Testis (tissue), 2 donors: ENCODE results near the gene MAPRE2.

Experiments used
- POLR2A ChIP-seq: fragments of 450-650 bp; IDR thresholded peaks from one replicate; pipeline ENCODE4 v1.6.1; 2017; ENCODE audit warnings: antibody characterized with exemption, mild to moderate bottlenecking, moderate library complexity
- TF ChIP-seq, protein P1 (sequence below), 3 experiments: fragments of 450-650 bp in 2 of 3; fragments of 200-600 bp in 1 of 3; sonication (generic) in 1 of 3; IDR thresholded peaks; one replicate each; pipeline ENCODE4 v1.5.1; 2016 to 2019; ENCODE audit warnings: antibody characterized with exemption in 3 of 3, mild to moderate bottlenecking in 2 of 3, moderate library complexity in 1 of 3

DNA sequence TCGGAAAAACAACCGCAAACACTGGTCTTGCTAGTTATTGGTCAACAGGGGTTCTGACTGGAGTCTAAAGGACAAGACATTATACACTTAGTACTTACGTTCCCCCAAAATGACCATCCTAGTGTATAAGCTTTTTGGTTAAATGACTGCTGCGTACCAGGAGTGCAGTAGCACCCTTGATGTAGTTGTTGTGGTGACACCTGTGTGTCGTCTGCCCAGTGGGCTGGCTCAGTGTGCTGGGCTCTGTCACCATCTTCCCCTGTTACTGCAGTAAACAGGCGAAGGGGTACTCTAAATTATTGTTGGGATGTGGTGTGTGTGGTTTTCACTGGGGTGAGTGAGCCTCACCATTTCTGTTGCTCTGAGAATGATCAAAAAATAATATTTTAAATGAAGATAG, 76.2 kb downstream of the MAPRE2 start:
- TF ChIP-seq POLR2A, result no peak
- TF ChIP-seq, protein P1, sequence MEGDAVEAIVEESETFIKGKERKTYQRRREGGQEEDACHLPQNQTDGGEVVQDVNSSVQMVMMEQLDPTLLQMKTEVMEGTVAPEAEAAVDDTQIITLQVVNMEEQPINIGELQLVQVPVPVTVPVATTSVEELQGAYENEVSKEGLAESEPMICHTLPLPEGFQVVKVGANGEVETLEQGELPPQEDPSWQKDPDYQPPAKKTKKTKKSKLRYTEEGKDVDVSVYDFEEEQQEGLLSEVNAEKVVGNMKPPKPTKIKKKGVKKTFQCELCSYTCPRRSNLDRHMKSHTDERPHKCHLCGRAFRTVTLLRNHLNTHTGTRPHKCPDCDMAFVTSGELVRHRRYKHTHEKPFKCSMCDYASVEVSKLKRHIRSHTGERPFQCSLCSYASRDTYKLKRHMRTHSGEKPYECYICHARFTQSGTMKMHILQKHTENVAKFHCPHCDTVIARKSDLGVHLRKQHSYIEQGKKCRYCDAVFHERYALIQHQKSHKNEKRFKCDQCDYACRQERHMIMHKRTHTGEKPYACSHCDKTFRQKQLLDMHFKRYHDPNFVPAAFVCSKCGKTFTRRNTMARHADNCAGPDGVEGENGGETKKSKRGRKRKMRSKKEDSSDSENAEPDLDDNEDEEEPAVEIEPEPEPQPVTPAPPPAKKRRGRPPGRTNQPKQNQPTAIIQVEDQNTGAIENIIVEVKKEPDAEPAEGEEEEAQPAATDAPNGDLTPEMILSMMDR (IDR thresholded peaks at IDR 0.05), result no peak
